PFSK-1 (cell line): ENCODE results near the gene CACNA1S.

ENCODE experiments used
- FOXP2 ChIP-seq: optimal IDR thresholded peaks from 2 replicates; pipeline ENCODE3; 2011; ENCODE audit warnings: borderline replicate concordance, control low read depth, inconsistent platforms; ENCODE audit not compliant: insufficient read depth; ENCODE audit errors: extremely low read length, extremely low read depth
- POLR2AphosphoS5 ChIP-seq: IDR thresholded peaks from 2 replicates; pipeline ENCODE4 v1.6.1; 2012; ENCODE audit warnings: low read depth, mild to moderate bottlenecking, control low read depth, low read length, moderate library complexity
- REST ChIP-seq, 2 experiments: IDR thresholded peaks; 2 replicates each; pipeline versions ENCODE4 v1.6.1 to v1.8.0; 2011 to 2012; ENCODE audit warnings: low read depth in 2 of 2, low read length in 2 of 2, control low read depth in 1 of 2, inconsistent platforms in 1 of 2, mild to moderate bottlenecking in 1 of 2, moderate library complexity in 1 of 2; ENCODE audit not compliant: insufficient read depth in 1 of 2
- SIN3A ChIP-seq: IDR thresholded peaks from 2 replicates; pipeline ENCODE4 v1.6.1; 2012; ENCODE audit warnings: mild to moderate bottlenecking, low read length, moderate library complexity, borderline replicate concordance; ENCODE audit not compliant: insufficient read depth
- TAF1 ChIP-seq: IDR thresholded peaks from 2 replicates; pipeline ENCODE4 v1.6.1; 2012; ENCODE audit warnings: low read length, control low read depth, borderline replicate concordance; ENCODE audit not compliant: insufficient read depth

Gene CACNA1S

DNA sequence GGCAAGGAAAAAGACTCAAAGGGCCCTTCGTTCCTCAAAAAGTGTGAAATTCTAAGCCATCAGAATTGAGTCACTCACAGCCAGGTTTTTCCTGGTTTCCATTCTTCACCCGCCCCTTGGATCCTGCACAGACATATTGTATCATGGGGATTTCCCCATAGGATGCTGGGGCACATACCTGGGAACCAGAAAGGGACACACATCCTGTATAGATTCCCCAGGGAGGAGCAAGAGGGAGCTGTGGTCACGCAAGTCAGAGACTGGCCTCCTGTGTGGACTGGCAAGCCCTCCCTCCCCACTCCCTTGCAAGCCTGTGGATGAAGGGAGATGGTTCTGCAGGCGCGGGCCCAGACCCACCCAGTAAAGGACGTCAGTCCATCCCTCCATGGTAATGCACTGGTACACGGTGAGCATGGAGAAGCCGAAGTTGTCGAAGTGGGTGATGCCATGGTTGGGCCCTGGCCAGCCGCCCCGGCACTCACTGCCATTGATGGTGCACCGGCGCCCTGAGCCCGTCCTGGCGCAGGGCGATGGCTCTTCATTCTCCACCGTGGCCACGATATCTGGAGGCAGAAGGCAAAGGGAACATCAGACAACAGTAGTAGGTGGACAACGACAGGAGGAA is 23.2 kb downstream of the CACNA1S start:
- TF ChIP-seq TAF1, result no peak
- no peak for TF ChIP-seq POLR2AphosphoS5
- no peak for TF ChIP-seq FOXP2
- no peak for TF ChIP-seq REST (IDR thresholded peaks at IDR 0.05; ENCODE audit: insufficient read depth in 1 of 2, low read depth in 2 of 2, low read length in 2 of 2)
- TF ChIP-seq SIN3A, result no peak

GRCh38 chr1:201088395-201088794 is 23.8 kb downstream of the CACNA1S start:
- TF ChIP-seq REST (IDR thresholded peaks at IDR 0.05; ENCODE audit: insufficient read depth in 1 of 2, low read depth in 2 of 2, low read length in 2 of 2) (no peak), FOXP2 (no peak), TAF1 (no peak), SIN3A (no peak), POLR2AphosphoS5 (no peak)

GRCh38 chr1:201085902-201086735 is 26.1 kb downstream of the CACNA1S start:
- no peak for TF ChIP-seq POLR2AphosphoS5
- no peak for TF ChIP-seq TAF1
- TF ChIP-seq REST (IDR thresholded peaks at IDR 0.05; ENCODE audit: insufficient read depth in 1 of 2, low read depth in 2 of 2, low read length in 2 of 2), result no peak
- no peak for TF ChIP-seq SIN3A
- TF ChIP-seq FOXP2, result no peak

GRCh38 chr1:201084295-201084694 is 27.9 kb downstream of the CACNA1S start:
- TF ChIP-seq TAF1 (no peak), SIN3A (no peak), REST (IDR thresholded peaks at IDR 0.05; ENCODE audit: insufficient read depth in 1 of 2, low read depth in 2 of 2, low read length in 2 of 2) (no peak), POLR2AphosphoS5 (no peak), FOXP2 (no peak)
